SJSA1 (cell line): ENCODE results near the gene C1orf116. TPM values are rescaled to one million over a fixed set of nuclear protein-coding genes. Genes with fewer than 3 reads are reported as not detected.

Experiments used
- DNase-seq, 2 experiments: peaks; one replicate each; pipeline ENCODE4 v3.0.0-alpha.2; 2015 to 2020; ENCODE audit warnings: low spot score in 2 of 2, low read depth in 1 of 2
- H3K27ac ChIP-seq: fragments of 250-450 bp; sonication (Bioruptor Pico); 2 replicates; pipeline ENCODE4 v1.5.1; 2020; ENCODE audit warnings: mild to moderate bottlenecking, moderate library complexity
- H3K27me3 ChIP-seq: fragments of 250-450 bp; sonication (Bioruptor Pico); replicated peaks from 2 replicates; pipeline ENCODE4 v1.5.1; 2020; ENCODE audit warnings: mild to moderate bottlenecking, moderate library complexity
- H3K36me3 ChIP-seq: fragments of 250-450 bp; sonication (Bioruptor Pico); 2 replicates; pipeline ENCODE4 v1.5.1; 2020; ENCODE audit warnings: mild to moderate bottlenecking
- H3K4me1 ChIP-seq: fragments of 250-450 bp; sonication (Bioruptor Pico); replicated peaks from 2 replicates; pipeline ENCODE4 v1.6.1; 2021; ENCODE audit warnings: mild to moderate bottlenecking
- H3K4me3 ChIP-seq: fragments of 250-450 bp; sonication (Bioruptor Pico); 2 replicates; pipeline ENCODE4 v1.5.1; 2020; ENCODE audit warnings: mild to moderate bottlenecking
- H3K9me3 ChIP-seq: fragments of 250-450 bp; sonication (Bioruptor Pico); replicated peaks from 2 replicates; pipeline ENCODE4 v1.5.1; 2020; ENCODE audit warnings: mild to moderate bottlenecking
- total RNA-seq: library from RNA; depleted of rRNA; stranded (reverse); fragments of >200 nt; shearing (Covaris generic); gene quantifications from 2 replicates; pipeline ENCODE4 v1.2.3, GENCODE V29; 2014

The C1orf116 gene
- total RNA-seq, 1 experiment from 2014 or later: 0.03 TPM

- no peak overlapping the region for H3K4me3 ChIP-seq
Observed at GRCh38 chr1:207025146-207025880, 7.2 kb downstream of the C1orf116 start.

GRCh38 chr1:207024202-207025145, 8.1 kb downstream of the C1orf116 start:
- H3K9me3 ChIP-seq: no peaks in the 10 kb centered on the region
- peaks cover 49% of the 10 kb centered on the region for H3K4me1 ChIP-seq
- H3K4me3 ChIP-seq: no peak overlapping the region
- H3K27me3 ChIP-seq: no peaks in the 10 kb centered on the region
- no peak overlapping the region for H3K27ac ChIP-seq
- H3K36me3 ChIP-seq: no peaks in the 10 kb centered on the region
- no peak for DNase-seq

More at GRCh38 chr1:207025146-207025880, 7.2 kb downstream of the C1orf116 start:
- Histone ChIP-seq H3K27me3 (no peaks in the 10 kb centered on the region), H3K36me3 (no peaks in the 10 kb centered on the region), H3K4me1 (peaks cover 55% of the 10 kb centered on the region), H3K9me3 (no peaks in the 10 kb centered on the region), H3K27ac (no peak overlapping the region)
- no peak for DNase-seq

GRCh38 chr1:207022996-207023679, 9.4 kb downstream of the C1orf116 start:
- Histone ChIP-seq H3K4me3 (no peak overlapping the region), H3K36me3 (no peaks in the 10 kb centered on the region), H3K4me1 (peaks cover 46% of the 10 kb centered on the region), H3K9me3 (no peaks in the 10 kb centered on the region), H3K27me3 (no peaks in the 10 kb centered on the region), H3K27ac (no peak overlapping the region)
- no peak for DNase-seq

GRCh38 chr1:207021876-207022596, 10.5 kb downstream of the C1orf116 start:
- Histone ChIP-seq H3K36me3 (no peaks in the 10 kb centered on the region), H3K4me1 (peaks cover 39% of the 10 kb centered on the region), H3K9me3 (no peaks in the 10 kb centered on the region), H3K27ac (no peak overlapping the region), H3K27me3 (no peaks in the 10 kb centered on the region), H3K4me3 (no peak overlapping the region)
- no peak for DNase-seq

GRCh38 chr1:207021139-207021861, 11.3 kb downstream of the C1orf116 start:
- Histone ChIP-seq H3K9me3 (no peaks in the 10 kb centered on the region), H3K27ac (no peak overlapping the region), H3K4me3 (no peak overlapping the region), H3K36me3 (no peaks in the 10 kb centered on the region), H3K4me1 (peaks cover 32% of the 10 kb centered on the region), H3K27me3 (no peaks in the 10 kb centered on the region)
- no peak for DNase-seq

- Histone ChIP-seq H3K27me3 (no peaks in the 10 kb centered on the region), H3K4me3 (no peak overlapping the region)
- no peak for DNase-seq
Observed at GRCh38 chr1:207020709-207021107, 11.8 kb downstream of the C1orf116 start.

GRCh38 chr1:207020065-207020708, 12.4 kb downstream of the C1orf116 start:
- Histone ChIP-seq H3K36me3 (no peaks in the 10 kb centered on the region), H3K9me3 (no peaks in the 10 kb centered on the region), H3K27me3 (no peaks in the 10 kb centered on the region), H3K27ac (no peak overlapping the region), H3K4me3 (no peak overlapping the region), H3K4me1 (peaks cover 20% of the 10 kb centered on the region)
- DNase-seq: no peak

More at GRCh38 chr1:207020709-207021107, 11.8 kb downstream of the C1orf116 start:
- H3K27ac ChIP-seq: no peak overlapping the region
- no peaks in the 10 kb centered on the region for H3K36me3 ChIP-seq
- no peaks in the 10 kb centered on the region for H3K9me3 ChIP-seq
- H3K4me1 ChIP-seq: peaks cover 26% of the 10 kb centered on the region

GRCh38 chr1:207019661-207020060, 12.9 kb downstream of the C1orf116 start:
- DNase-seq: no peak
- H3K4me3 ChIP-seq: no peak overlapping the region
- H3K27me3 ChIP-seq: no peaks in the 10 kb centered on the region
- no peak overlapping the region for H3K27ac ChIP-seq
- H3K4me1 ChIP-seq: peaks cover 17% of the 10 kb centered on the region
- H3K9me3 ChIP-seq: no peaks in the 10 kb centered on the region
- H3K36me3 ChIP-seq: no peaks in the 10 kb centered on the region

- Histone ChIP-seq H3K4me1 (peaks cover 13% of the 10 kb centered on the region), H3K4me3 (no peak overlapping the region), H3K9me3 (no peaks in the 10 kb centered on the region), H3K27ac (no peak overlapping the region), H3K36me3 (no peaks in the 10 kb centered on the region), H3K27me3 (no peaks in the 10 kb centered on the region)
- no peak for DNase-seq
Observed at GRCh38 chr1:207019161-207019560, 13.4 kb downstream of the C1orf116 start.

- DNase-seq: no peak
- no peak overlapping the region for H3K4me3 ChIP-seq
- peaks cover 13% of the 10 kb centered on the region for H3K4me1 ChIP-seq
- no peaks in the 10 kb centered on the region for H3K27me3 ChIP-seq
- no peak overlapping the region for H3K27ac ChIP-seq
- no peaks in the 10 kb centered on the region for H3K36me3 ChIP-seq
- no peaks in the 10 kb centered on the region for H3K9me3 ChIP-seq
Observed at GRCh38 chr1:207018707-207019106, 13.8 kb downstream of the C1orf116 start.

- Histone ChIP-seq H3K4me1 (peaks cover 13% of the 10 kb centered on the region), H3K27me3 (no peaks in the 10 kb centered on the region), H3K9me3 (no peaks in the 10 kb centered on the region), H3K27ac (no peak overlapping the region), H3K4me3 (no peak overlapping the region), H3K36me3 (no peaks in the 10 kb centered on the region)
- DNase-seq: no peak
Observed at GRCh38 chr1:207017615-207018559, 14.7 kb downstream of the C1orf116 start.
